ENCODE data around the gene L1CAM.
A peak's percentile ranks its signal among the peaks of the same experiment; 100 is the strongest.

Gene L1CAM

GRCh38 chrX:153875391-153876111 lies 10.4 kb downstream of the L1CAM start:
- peak; percentile 30 to 35 (median 31) for DNase-seq (ENCODE audit: low read depth in 3 of 3)

- DNase-seq (ENCODE audit: low read depth in 3 of 3), result no peak
These were observed 11.4 kb downstream of the L1CAM start for GRCh38 chrX:153874366-153875125.

GRCh38 chrX:153874085-153874365 lies 11.9 kb downstream of the L1CAM start:
- no peak for DNase-seq (ENCODE audit: low read depth in 3 of 3)

DNA sequence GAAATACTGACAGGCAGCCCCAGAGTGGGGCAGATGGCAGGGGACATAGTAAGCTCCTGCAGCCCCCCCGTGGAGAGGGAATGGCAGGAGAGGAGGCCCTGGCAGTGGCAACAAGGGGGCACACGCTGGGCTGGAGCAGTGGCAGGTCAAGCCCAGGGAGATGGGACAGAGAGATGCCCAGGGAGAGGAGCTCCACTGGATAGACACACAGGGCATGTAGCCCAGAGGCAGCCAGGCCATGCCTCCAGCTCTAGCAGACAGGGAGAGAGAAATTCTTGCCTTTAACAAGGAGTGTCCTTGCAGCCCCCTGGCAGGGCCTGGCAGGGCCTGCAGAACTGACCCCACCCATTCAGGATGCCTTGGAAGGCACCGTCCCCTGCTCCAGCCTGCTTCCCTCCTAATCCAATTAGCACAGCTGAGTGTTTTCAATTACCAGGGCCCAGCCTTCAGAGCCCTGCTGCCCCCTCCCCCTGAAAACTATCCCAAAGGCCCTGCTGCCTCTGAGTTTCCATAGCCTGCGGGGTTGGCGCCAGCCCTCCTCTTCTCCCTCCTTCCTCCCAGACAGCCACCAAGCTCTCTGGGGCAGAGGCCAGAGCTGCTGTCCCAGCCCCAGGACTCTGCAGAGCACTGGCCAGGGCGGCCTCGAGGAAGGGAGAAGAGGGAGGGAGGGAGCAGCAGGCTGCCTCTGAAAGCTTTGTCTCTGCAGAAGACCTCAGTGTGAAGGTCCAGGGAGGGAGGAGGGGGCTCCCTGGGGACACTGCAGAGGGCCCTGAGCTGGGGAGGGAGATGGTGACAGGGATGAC lies 12.5 kb downstream of the L1CAM start:
- no peak for DNase-seq (ENCODE audit: low read depth in 3 of 3)

GRCh38 chrX:153871946-153872878 lies 13.8 kb downstream of the L1CAM start:
- DNase-seq (ENCODE audit: low read depth in 3 of 3), result no peak

GRCh38 chrX:153871451-153871850 lies 14.5 kb downstream of the L1CAM start:
- DNase-seq (ENCODE audit: low read depth in 3 of 3), result no peak

DNA sequence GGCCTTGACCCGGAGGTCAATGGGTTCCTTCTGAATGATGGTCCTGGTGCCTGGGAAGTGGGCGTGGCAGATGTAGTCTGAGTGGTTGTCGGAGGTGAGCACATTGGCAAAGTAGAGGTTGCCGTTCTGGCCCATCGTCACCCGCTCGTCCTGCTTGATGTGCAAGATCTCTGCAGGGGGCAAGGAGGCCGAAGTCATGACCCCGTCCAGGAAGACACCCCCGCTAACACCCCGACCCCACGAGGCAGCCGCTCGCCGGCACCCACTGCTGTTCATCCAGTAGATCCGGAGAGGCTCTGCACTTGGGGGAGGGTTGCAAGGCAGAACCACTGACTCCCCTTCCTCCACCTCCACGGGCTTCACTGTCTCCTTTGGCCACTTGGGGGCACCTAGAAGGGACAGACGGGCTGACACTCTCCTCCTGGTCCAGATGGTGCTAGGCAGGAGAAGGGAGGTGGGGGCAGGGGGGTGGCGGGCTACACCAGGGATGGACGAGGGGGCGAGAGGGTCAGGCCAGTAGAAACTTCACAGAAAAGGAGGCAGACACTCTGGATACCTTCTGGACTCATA lies 15.1 kb downstream of the L1CAM start:
- DNase-seq (ENCODE audit: low read depth in 3 of 3), result no peak

DNA sequence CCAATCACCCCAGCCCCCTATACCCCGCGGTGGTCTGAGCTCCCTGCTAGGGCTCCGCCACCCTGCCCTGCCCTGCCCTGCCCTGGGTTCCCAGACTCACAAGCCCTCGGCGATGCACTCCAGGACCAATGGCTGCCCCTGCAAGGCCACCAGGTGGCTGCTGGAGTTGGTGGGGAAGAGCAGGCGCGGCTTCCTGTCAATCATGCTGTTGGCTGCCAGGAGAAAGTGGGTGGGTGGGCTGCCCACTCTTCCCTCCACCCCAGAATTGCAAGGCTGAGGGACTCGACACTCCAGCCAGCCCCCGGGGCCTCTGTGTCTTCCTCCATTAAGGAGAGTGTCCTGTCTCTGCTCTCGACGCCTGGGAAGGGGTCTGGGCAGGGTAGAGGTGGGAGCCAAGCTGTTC lies 15.7 kb downstream of the L1CAM start:
- DNase-seq (ENCODE audit: low read depth in 3 of 3), result no peak

DNA sequence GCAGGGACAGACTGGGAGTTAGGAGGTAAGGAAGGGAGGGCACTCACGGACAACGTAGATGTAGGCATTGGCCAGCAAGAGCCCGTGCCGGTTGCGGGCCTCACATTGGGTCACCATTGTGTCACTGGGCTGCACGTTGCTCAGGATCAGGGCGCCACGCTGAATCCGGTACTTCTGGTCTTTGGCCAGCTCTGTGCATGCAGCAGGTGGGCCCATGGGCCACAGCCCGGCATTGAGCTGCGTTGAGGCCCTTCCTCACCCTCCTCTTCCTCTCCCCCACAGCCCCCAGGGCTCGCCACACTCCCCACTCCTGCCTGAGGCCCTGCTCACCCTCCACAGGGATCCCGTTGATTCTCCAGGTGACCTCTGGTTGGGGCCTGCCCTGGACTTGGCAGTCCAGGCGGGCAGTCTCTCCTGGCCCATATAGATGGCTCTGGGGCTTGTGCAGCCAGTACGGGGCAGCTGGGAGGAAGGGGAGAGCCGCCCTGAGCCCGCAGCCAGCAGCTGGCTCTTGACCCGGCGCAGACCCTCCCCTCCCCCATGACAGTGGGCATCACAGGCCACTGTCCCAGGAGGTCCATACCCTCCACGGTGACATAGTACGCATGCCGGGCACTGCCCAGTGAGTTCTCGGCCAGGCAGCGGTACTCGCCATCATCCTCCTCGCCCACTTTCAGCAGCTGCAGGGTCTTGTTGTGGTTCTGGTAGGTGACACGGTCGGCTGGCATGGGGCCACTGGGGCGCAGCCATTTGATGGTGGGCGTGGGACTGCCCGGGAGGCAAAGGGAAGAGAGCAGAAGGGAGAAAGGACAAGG lies 16.3 kb downstream of the L1CAM start:
- no peak for DNase-seq (ENCODE audit: low read depth in 3 of 3)

DNA sequence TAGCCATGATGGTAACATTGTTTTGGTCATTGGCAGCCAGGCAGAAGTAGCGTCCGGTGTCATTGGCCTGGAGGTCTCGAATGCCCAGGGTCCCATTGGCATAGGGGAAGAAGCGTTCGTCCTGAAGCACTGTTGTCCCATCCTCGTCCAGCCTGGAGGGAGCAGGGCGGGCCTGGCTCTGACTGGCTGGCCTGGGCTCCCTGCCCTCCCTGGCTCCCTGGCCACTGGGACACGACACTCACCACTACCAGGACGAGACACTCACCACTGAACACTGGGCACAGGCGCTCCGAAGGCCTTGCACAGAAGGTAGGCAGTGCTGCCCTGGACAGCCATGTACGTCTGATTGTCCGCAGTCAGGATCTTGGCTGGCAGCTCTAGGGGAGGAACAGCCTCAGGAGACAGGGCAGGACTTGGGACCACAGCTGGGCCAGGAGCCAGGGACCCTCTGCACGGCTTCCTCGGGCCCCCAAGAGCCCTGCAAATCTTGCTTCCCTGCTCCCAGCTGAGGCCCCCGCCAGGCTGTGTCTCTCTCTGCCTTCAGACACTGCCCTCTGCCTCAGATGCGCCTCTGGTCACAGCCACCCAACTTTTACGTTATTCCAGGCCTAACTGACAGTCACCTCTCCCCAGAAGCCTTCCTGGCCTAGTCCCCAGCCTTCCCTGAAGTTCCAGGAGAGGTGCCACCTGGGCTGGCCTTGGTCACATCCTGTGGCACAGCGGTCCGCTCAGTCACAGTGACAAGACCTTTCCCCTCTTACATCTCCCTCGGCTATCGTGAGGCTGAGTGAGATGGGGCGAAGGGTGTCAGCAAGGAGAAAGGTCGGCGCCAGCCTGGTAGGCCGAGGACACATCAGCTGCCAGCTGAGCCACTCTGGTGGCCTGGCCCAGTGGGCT lies 17.1 kb downstream of the L1CAM start:
- no peak for DNase-seq (ENCODE audit: low read depth in 3 of 3)

DNA sequence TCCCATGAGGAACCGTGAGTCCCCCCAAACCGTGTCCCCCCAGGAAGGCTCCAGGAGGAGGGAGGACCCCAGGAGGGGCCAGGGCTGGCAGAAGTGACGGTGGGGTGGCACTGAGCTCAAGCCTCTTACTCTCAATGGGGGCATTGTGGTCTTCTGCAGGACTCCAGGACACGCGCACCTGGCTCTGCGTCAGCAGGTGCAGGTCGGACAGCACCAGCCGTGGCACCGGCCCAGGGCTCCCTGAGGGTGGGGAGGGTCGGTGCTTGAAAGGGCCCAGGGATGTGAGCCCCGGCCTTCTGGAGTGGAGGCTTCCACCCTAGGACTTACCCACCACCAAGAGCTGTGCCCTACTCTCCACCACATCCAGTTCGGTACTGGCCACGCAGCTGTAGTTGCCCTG lies 18.3 kb downstream of the L1CAM start:
- DNase-seq (ENCODE audit: low read depth in 3 of 3), result no peak

DNA sequence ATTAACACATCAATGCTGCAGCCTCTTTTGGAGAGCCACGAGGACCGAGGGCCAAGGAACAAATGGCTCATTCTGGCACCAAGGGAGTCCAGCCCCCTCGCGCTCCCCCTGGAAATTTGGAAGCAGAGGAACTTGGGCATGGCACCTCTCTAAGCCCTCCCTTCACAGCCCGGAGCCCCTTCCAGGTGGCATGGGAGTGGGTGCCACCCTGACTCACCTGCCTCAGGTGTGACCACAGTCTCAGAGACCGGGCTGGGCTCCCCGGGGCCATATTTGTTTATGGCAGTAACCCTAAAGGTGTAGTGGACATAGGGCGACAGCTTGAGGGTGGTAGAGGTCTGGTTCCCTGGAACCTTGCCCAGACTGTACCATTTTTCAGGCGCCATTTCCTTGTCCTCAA lies 18.8 kb downstream of the L1CAM start:
- DNase-seq (ENCODE audit: low read depth in 3 of 3), result no peak

GRCh38 chrX:153866302-153867019 lies 19.5 kb downstream of the L1CAM start:
- no peak for DNase-seq (ENCODE audit: low read depth in 3 of 3)

- no peak for DNase-seq (ENCODE audit: low read depth in 3 of 3)
These were observed 20.3 kb downstream of the L1CAM start for GRCh38 chrX:153865685-153866084.

DNA sequence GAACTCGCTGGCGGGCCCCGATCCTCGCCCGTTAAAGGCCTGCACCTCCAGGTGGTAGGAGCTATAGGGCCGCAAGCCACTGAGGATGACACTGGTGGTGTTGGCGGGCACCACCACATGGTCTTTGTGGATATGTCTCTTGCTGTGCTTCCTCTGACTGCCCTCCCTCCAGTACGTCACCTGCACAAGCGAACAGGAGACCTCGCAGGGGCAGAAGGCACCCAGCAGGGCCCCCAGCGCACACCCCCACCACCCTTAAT lies 20.7 kb downstream of the L1CAM start:
- no peak for DNase-seq (ENCODE audit: low read depth in 3 of 3)

GRCh38 chrX:153864561-153865320 lies 21.2 kb downstream of the L1CAM start:
- no peak for DNase-seq (ENCODE audit: low read depth in 3 of 3)

DNA sequence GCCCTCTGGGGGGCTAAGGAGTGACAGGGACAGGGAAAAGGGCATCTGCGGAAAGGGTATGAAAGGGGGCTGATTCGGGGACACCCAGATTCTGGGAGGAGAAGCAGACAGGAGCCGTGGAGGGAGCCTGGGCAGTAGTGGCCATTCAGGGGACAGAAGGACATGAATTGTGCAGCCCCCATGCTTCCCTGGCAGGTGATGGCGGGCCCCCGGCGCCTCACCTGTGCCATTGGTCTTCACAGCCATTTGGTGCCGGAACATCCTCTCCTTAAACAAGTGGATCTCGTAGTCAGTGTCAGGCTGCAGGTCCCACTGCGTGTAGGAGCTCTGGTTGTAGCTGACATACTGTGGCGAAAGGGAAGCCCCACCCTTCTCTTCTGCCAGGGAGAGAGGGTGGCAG lies 21.9 kb downstream of the L1CAM start:
- no peak for DNase-seq (ENCODE audit: low read depth in 3 of 3)

DNA sequence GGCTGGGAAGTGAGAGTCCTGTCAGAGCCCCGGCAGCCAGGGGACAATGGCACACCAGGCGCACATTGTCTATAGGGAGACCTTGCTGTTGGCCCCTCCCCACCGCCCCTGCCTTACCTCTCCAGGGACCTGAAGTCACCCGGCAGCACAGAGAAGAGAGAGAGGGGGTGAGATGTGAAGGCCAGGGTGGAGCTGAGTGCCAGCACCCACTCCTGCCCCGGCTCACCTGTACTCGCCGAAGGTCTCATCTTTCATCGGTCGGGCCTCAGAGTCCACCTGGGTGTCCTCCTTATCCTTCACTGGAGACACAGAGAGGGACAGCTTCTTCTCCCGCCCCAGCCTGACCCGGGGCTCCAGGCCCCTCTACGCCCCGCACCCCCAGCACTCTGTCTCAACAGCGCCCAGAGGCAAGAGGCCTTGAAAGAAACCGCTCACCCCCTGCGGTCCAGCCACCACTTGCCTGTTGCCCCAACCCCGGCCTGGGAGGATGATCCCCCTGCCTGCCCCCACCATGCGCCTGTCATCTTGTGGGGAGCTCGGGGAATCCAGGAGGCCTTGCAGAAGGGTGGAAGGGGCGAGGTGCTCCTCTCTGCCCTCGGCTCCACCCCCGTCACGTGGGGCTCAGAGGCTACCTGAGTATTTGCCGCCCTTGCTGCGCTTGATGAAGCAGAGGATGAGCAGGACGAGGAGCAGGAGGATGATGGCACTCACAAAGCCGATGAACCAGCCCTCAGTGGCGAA lies 22.6 kb downstream of the L1CAM start:
- DNase-seq (ENCODE audit: low read depth in 3 of 3), result no peak

Measured in stimulated activated CD4-positive, alpha-beta T cell treated with anti-CD3 and anti-CD28 coated beads, TNF-alpha, amount 100 ng/mL, for 4 hours (primary cell).